Fibroblast of lung (primary cell): Measurements from ENCODE around the gene TMEM131. TPM values are rescaled to one million over a fixed set of nuclear protein-coding genes. Genes with fewer than 3 reads are reported as not detected.
"Not testable (repeated sequence)": the region's sequence is repeated elsewhere in the genome, so short reads cannot be mapped to it uniquely, and the experiment has no call there.

ENCODE experiments used
- DNase-seq, 2 donors: peaks; one replicate each; pipeline versions ENCODE4 v3.0.0 to v3.0.0-alpha.2; 2010; ENCODE audit warnings: low read depth in 2 of 2
- H2AFZ ChIP-seq: 2 replicates; pipeline ENCODE4 v1.5.1; 2012; ENCODE audit warnings: low read length, control low read depth, inconsistent platforms
- H3K27ac ChIP-seq: 2 replicates; pipeline ENCODE4 v1.5.1; 2011; ENCODE audit warnings: low read length, control low read depth; ENCODE audit not compliant: insufficient read depth
- H3K27me3 ChIP-seq: 2 replicates; pipeline ENCODE4 v1.5.1; 2011; ENCODE audit warnings: mild to moderate bottlenecking, low read length; ENCODE audit not compliant: control insufficient read depth, insufficient read depth
- H3K36me3 ChIP-seq: 2 replicates; pipeline ENCODE4 v1.5.1; 2011; ENCODE audit warnings: low read length; ENCODE audit not compliant: control insufficient read depth, insufficient read depth
- H3K4me1 ChIP-seq: 2 replicates; pipeline ENCODE4 v1.5.1; 2011; ENCODE audit warnings: low read length; ENCODE audit not compliant: control insufficient read depth, insufficient read depth; ENCODE audit errors: extremely low read depth
- H3K4me2 ChIP-seq: 2 replicates; pipeline ENCODE4 v1.5.1; 2011; ENCODE audit warnings: low read length, control low read depth; ENCODE audit not compliant: insufficient read depth; ENCODE audit errors: extremely low read depth
- H3K4me3 ChIP-seq, 4 experiments: fragments of 200-600 bp in 1 of 4; sonication (generic) in 1 of 4; replicated peaks in 1 of 4; 2 replicates each; pipeline ENCODE4 v1.5.1; 2011 to 2016; ENCODE audit warnings: low read length in 4 of 4, low read depth in 3 of 4, mild to moderate bottlenecking in 3 of 4, control low read depth in 2 of 4, inconsistent platforms in 1 of 4, mixed read lengths in 1 of 4; ENCODE audit not compliant: insufficient read depth in 1 of 4; ENCODE audit errors: control extremely low read depth in 1 of 4
- H3K79me2 ChIP-seq: 2 replicates; pipeline ENCODE4 v1.5.1; 2012; ENCODE audit warnings: mild to moderate bottlenecking, low read length, inconsistent platforms; ENCODE audit not compliant: control insufficient read depth, insufficient read depth
- H3K9ac ChIP-seq: 2 replicates; pipeline ENCODE4 v1.5.1; 2011; ENCODE audit warnings: mild to moderate bottlenecking, low read length, control low read depth; ENCODE audit not compliant: insufficient read depth
- H3K9me3 ChIP-seq: 2 replicates; pipeline ENCODE4 v1.5.1; 2012; ENCODE audit warnings: low read depth, low read length; ENCODE audit not compliant: control insufficient read depth, insufficient read depth
- H4K20me1 ChIP-seq: 2 replicates; pipeline ENCODE4 v1.5.1; 2011; ENCODE audit warnings: low read length; ENCODE audit not compliant: control insufficient read depth, insufficient read depth; ENCODE audit errors: extremely low read depth
- CTCF ChIP-seq, 2 donors: IDR thresholded peaks in 1 of 2; conservative IDR thresholded peaks in 1 of 2; 1 replicate in 1 of 2; 2 replicates in 1 of 2; pipeline ENCODE4 v1.5.1; 2011 to 2012; ENCODE audit warnings: low read length in 2 of 2, control low read depth in 1 of 2, inconsistent platforms in 1 of 2, low read depth in 1 of 2, mild to moderate bottlenecking in 1 of 2
- EZH2 ChIP-seq: IDR thresholded peaks from 2 replicates; pipeline ENCODE4 v1.5.1; 2012; ENCODE audit warnings: low read length, control low read depth, mild to moderate bottlenecking; ENCODE audit errors: missing control alignments
- polyA plus RNA-seq, 2 donors: library from polyadenylated mRNA; depleted of rRNA in 1 of 2; stranded (reverse) in 1 of 2; unstranded in 1 of 2; fragments of >200 nt; gene quantifications; 2 replicates each; pipeline ENCODE4 v1.2.1, GENCODE V29; 2011 to 2012; ENCODE audit warnings: missing spikeins in 1 of 2
- total RNA-seq: library from RNA; depleted of rRNA; stranded (reverse); fragments of >200 nt; gene quantifications from 2 replicates; pipeline ENCODE4 v1.2.1, GENCODE V29; 2014

TMEM131 gene
- total and polyA plus RNA-seq, 2 donors (not counting 1 experiment from before 2014, with no cell fraction given), result 18.1 to 32.4 TPM

- no peaks in the 10 kb centered on the region for H3K9me3 ChIP-seq
- peak; percentile 18 to 55 for DNase-seq
- no peaks in the 10 kb centered on the region for H3K79me2 ChIP-seq
- H4K20me1 ChIP-seq, result no peaks in the 10 kb centered on the region
- no peak overlapping the region for H2AFZ ChIP-seq
- no peak overlapping the region for H3K4me3 ChIP-seq
- no peak overlapping the region for H3K27ac ChIP-seq
- no peaks in the 10 kb centered on the region for H3K4me1 ChIP-seq
- H3K4me2 ChIP-seq, result no peak overlapping the region
- H3K9ac ChIP-seq, result no peak overlapping the region
- H3K27me3 ChIP-seq, result no peaks in the 10 kb centered on the region
- TF ChIP-seq EZH2, result no peak
- TF ChIP-seq CTCF (conservative IDR thresholded peaks at IDR 0.05 in 1 of 2, IDR thresholded peaks at IDR 0.05 in 1 of 2; ENCODE audit: low read depth in 1 of 2, low read length in 2 of 2), result no peak
- no peaks in the 10 kb centered on the region for H3K36me3 ChIP-seq
Measured at GRCh38 chr2:97900806-97901205, 94.9 kb downstream of the TMEM131 start.

- H3K4me2 ChIP-seq, H3K9me3 ChIP-seq, H3K4me1 ChIP-seq, H3K4me3 ChIP-seq, H4K20me1 ChIP-seq, H2AFZ ChIP-seq, H3K27me3 ChIP-seq, H3K27ac ChIP-seq, DNase-seq, H3K36me3 ChIP-seq, H3K9ac ChIP-seq, H3K79me2 ChIP-seq: not testable (repeated sequence)
Measured at GRCh38 chr2:97893042-97893441, 102.7 kb downstream of the TMEM131 start.

GRCh38 chr2:97891611-97892010 lies 104.1 kb downstream of the TMEM131 start:
- no peaks in the 10 kb centered on the region for H3K79me2 ChIP-seq
- H3K4me1 ChIP-seq, result no peaks in the 10 kb centered on the region
- no peaks in the 10 kb centered on the region for H3K27me3 ChIP-seq
- H3K4me2 ChIP-seq, result no peak overlapping the region
- H3K9me3 ChIP-seq, result no peaks in the 10 kb centered on the region
- TF ChIP-seq EZH2 (no peak), CTCF (conservative IDR thresholded peaks at IDR 0.05 in 1 of 2, IDR thresholded peaks at IDR 0.05 in 1 of 2; ENCODE audit: low read depth in 1 of 2, low read length in 2 of 2) (no peak)
- H3K36me3 ChIP-seq, result peaks cover 4% of the 10 kb centered on the region
- no peak for DNase-seq
- H3K9ac ChIP-seq, result no peak overlapping the region
- H4K20me1 ChIP-seq, result no peaks in the 10 kb centered on the region
- H2AFZ ChIP-seq, result no peak overlapping the region
- H3K4me3 ChIP-seq, result no peak overlapping the region
- no peak overlapping the region for H3K27ac ChIP-seq
